Measurements from ENCODE around the gene PDE6H. TPM values are rescaled to one million over a fixed set of nuclear protein-coding genes. Genes with fewer than 3 reads are reported as not detected.

PDE6H gene
- total RNA-seq, 1 donor from 2014 or later = not detected

DNA sequence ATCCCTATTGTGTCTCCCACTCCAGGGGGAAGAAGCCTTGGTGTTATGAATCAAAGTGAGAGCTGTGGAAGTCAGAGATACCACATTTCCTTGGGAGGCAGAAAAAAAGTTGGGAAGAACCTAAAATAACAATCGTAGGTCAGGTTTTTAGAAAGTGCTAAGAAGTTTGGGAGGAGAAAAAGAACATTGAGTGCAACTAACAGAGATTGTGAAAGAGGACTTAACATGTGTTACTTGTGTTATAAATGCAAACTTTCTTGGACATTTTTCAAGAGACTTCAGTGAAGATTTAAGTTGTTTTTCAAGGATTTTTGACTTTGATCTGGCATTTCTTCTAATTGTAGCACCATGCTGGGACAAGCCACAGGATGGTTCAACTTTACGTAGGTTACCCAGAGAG, 26.7 kb upstream of the PDE6H start:
- TF ChIP-seq, protein P1, sequence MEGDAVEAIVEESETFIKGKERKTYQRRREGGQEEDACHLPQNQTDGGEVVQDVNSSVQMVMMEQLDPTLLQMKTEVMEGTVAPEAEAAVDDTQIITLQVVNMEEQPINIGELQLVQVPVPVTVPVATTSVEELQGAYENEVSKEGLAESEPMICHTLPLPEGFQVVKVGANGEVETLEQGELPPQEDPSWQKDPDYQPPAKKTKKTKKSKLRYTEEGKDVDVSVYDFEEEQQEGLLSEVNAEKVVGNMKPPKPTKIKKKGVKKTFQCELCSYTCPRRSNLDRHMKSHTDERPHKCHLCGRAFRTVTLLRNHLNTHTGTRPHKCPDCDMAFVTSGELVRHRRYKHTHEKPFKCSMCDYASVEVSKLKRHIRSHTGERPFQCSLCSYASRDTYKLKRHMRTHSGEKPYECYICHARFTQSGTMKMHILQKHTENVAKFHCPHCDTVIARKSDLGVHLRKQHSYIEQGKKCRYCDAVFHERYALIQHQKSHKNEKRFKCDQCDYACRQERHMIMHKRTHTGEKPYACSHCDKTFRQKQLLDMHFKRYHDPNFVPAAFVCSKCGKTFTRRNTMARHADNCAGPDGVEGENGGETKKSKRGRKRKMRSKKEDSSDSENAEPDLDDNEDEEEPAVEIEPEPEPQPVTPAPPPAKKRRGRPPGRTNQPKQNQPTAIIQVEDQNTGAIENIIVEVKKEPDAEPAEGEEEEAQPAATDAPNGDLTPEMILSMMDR (IDR thresholded peaks at IDR 0.05; ENCODE audit: unreplicated experiment) = no peak
- H3K27me3 Mint-ChIP-seq (ENCODE audit: low read depth) = no peaks in the 10 kb centered on the region
- peaks cover 16% of the 10 kb centered on the region for H3K36me3 Mint-ChIP-seq
- H3K27ac Mint-ChIP-seq = peak overlapping the region; percentile 75
- no peak for DNase-seq (ENCODE audit: low spot score in 2 of 2, unreplicated experiment in 2 of 2)
- peaks cover 4% of the 10 kb centered on the region for H3K9me3 Mint-ChIP-seq
- H3K4me3 Mint-ChIP-seq = no peak overlapping the region
- H3K4me1 Mint-ChIP-seq = peaks cover 48% of the 10 kb centered on the region

DNA sequence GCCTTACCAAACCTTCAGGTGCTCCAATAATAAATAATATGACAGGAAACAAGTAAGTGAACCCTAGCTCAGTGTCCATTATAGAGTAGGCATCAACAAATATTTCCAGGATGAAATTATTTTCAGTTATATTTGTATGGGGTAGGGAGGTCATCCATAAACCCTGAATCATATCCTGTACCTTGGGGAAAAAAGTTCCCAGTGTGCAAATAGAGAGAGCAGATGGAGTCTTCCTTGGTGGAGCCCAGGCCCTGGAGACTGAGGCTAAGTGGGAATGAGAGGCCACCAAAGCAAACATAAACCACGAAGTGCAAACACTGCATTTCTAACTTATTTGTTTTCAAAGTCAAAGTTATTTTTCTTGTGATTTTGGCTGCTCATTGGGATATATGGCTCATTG, 26.0 kb upstream of the PDE6H start:
- H3K27ac Mint-ChIP-seq = peak overlapping the region; percentile 98
- peaks cover 53% of the 10 kb centered on the region for H3K4me1 Mint-ChIP-seq
- H3K27me3 Mint-ChIP-seq (ENCODE audit: low read depth) = no peaks in the 10 kb centered on the region
- H3K9me3 Mint-ChIP-seq = peaks cover 4% of the 10 kb centered on the region
- H3K36me3 Mint-ChIP-seq = peaks cover 14% of the 10 kb centered on the region
- TF ChIP-seq, protein P1 (IDR thresholded peaks at IDR 0.05; ENCODE audit: unreplicated experiment) = no peak
- no peak overlapping the region for H3K4me3 Mint-ChIP-seq
- DNase-seq (ENCODE audit: low spot score in 2 of 2, unreplicated experiment in 2 of 2) = no peak

DNA sequence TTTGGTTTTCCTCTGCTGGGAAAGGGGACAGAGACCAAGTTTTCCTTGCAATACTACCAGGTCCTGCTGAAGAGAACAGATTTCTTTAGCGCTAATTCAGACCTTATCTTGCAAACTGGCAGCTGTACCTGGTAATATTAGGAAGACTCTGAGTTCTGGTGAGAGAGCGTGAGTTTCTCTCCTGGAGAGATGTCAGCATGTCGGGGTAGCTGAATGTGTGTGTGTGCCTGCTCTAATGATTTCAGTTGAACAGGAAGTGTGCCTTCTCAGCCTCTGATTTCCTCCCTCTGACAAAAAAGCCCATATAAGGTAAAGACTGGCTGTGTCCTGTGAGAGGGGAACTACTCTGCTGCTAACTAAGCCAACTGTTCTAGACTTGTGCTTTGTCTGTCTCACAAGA, 24.2 kb upstream of the PDE6H start:
- Mint-ChIP-seq H3K27me3 (ENCODE audit: low read depth) (no peaks in the 10 kb centered on the region), H3K27ac (peak overlapping the region; percentile 98), H3K4me3 (peak overlapping the region; percentile 28), H3K36me3 (peaks cover 3% of the 10 kb centered on the region), H3K4me1 (peaks cover 57% of the 10 kb centered on the region), H3K9me3 (no peaks in the 10 kb centered on the region)
- TF ChIP-seq, protein P1 (IDR thresholded peaks at IDR 0.05; ENCODE audit: unreplicated experiment) = no peak
- no peak for DNase-seq (ENCODE audit: low spot score in 2 of 2, unreplicated experiment in 2 of 2)

DNA sequence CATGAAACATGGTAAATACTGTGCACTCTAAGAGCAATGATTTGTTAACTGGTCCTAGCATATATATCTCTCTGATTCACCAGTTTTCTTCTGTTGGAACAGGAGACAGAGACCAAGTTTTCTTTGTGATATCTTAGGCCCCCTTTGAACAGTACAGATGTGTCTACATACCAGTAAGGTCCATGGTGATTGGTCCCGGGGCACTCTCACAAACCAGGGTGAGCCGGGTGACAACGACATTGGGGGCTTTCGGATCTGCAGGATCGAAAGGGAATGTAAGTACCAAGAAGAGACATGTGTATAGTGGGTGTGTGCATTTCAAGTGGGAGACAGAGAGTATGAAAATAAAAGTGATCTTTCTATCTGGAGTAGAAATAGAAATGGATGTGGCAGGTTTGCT, 23.2 kb upstream of the PDE6H start:
- TF ChIP-seq, protein P1 (IDR thresholded peaks at IDR 0.05; ENCODE audit: unreplicated experiment) = no peak
- H3K27ac Mint-ChIP-seq = peak overlapping the region; percentile 98
- peaks cover 57% of the 10 kb centered on the region for H3K4me1 Mint-ChIP-seq
- DNase-seq (ENCODE audit: low spot score in 2 of 2, unreplicated experiment in 2 of 2) = no peak
- H3K36me3 Mint-ChIP-seq = peaks cover 3% of the 10 kb centered on the region
- no peak overlapping the region for H3K4me3 Mint-ChIP-seq
- no peaks in the 10 kb centered on the region for H3K27me3 Mint-ChIP-seq (ENCODE audit: low read depth)
- H3K9me3 Mint-ChIP-seq = no peaks in the 10 kb centered on the region

GRCh38 chr12:14950421-14950820, 22.4 kb upstream of the PDE6H start:
- Mint-ChIP-seq H3K4me3 (no peak overlapping the region), H3K4me1 (peaks cover 57% of the 10 kb centered on the region), H3K27me3 (ENCODE audit: low read depth) (no peaks in the 10 kb centered on the region), H3K36me3 (peaks cover 3% of the 10 kb centered on the region), H3K9me3 (no peaks in the 10 kb centered on the region), H3K27ac (peak overlapping the region; percentile 98)
- TF ChIP-seq, protein P1 (IDR thresholded peaks at IDR 0.05; ENCODE audit: unreplicated experiment) = no peak
- no peak for DNase-seq (ENCODE audit: low spot score in 2 of 2, unreplicated experiment in 2 of 2)
